PFSK-1 (cell line): ENCODE results near the gene RGS13.

ENCODE experiments used
- POLR2AphosphoS5 ChIP-seq: IDR thresholded peaks from 2 replicates; pipeline ENCODE4 v1.6.1; 2012; ENCODE audit warnings: low read depth, mild to moderate bottlenecking, control low read depth, low read length, moderate library complexity
- REST ChIP-seq, 2 experiments: IDR thresholded peaks; 2 replicates each; pipeline versions ENCODE4 v1.6.1 to v1.8.0; 2011 to 2012; ENCODE audit warnings: low read depth in 2 of 2, low read length in 2 of 2, control low read depth in 1 of 2, inconsistent platforms in 1 of 2, mild to moderate bottlenecking in 1 of 2, moderate library complexity in 1 of 2; ENCODE audit not compliant: insufficient read depth in 1 of 2
- TAF1 ChIP-seq: IDR thresholded peaks from 2 replicates; pipeline ENCODE4 v1.6.1; 2012; ENCODE audit warnings: low read length, control low read depth, borderline replicate concordance; ENCODE audit not compliant: insufficient read depth

- TF ChIP-seq POLR2AphosphoS5: no peak
- TF ChIP-seq REST (IDR thresholded peaks at IDR 0.05; ENCODE audit: insufficient read depth in 1 of 2, low read depth in 2 of 2, low read length in 2 of 2): no peak
- TF ChIP-seq TAF1: no peak
Observed at GRCh38 chr1:192587386-192588266, 48.3 kb upstream of the RGS13 start.
